DOHH2 (cell line): ENCODE measurements around the gene DUSP18.

Experiments
- EZH2phosphoT487 ChIP-seq: fragments of 200-600 bp; sonication (generic); IDR thresholded peaks from 2 replicates; pipeline ENCODE4 v1.6.1; 2017; ENCODE audit warnings: borderline replicate concordance, mild to moderate bottlenecking, antibody characterized with exemption, low read length, moderate library complexity, mixed read lengths
- TF ChIP-seq, protein P1 (sequence below): fragments of 200-600 bp; sonication (generic); IDR thresholded peaks from one replicate; pipeline ENCODE4 v1.5.1; 2014; ENCODE audit warnings: antibody characterized with exemption, mild to moderate bottlenecking, low read depth, low read length; ENCODE audit not compliant: poor library complexity, severe bottlenecking

DNA sequence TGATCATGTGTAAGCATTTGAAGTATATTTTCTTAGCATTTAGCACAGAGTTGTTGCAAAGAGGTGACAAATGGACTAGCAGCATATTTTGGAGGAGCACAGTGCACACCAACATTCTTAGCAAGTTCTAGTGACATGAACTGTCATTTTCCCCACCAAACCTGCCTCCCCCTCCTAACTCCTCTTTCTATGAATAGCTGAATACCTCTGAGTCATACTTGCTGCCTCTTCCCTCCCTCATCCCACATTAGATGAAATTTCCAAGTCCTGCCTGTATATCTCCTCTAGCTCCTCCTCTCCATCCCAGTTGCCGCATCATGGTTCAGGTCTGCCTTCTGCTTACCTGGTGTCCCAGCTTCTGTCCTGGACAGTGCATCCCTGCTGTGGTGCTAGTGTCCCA is 34.2 kb upstream of the DUSP18 start:
- TF ChIP-seq, protein P1, sequence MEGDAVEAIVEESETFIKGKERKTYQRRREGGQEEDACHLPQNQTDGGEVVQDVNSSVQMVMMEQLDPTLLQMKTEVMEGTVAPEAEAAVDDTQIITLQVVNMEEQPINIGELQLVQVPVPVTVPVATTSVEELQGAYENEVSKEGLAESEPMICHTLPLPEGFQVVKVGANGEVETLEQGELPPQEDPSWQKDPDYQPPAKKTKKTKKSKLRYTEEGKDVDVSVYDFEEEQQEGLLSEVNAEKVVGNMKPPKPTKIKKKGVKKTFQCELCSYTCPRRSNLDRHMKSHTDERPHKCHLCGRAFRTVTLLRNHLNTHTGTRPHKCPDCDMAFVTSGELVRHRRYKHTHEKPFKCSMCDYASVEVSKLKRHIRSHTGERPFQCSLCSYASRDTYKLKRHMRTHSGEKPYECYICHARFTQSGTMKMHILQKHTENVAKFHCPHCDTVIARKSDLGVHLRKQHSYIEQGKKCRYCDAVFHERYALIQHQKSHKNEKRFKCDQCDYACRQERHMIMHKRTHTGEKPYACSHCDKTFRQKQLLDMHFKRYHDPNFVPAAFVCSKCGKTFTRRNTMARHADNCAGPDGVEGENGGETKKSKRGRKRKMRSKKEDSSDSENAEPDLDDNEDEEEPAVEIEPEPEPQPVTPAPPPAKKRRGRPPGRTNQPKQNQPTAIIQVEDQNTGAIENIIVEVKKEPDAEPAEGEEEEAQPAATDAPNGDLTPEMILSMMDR, result no peak
- TF ChIP-seq EZH2phosphoT487, result no peak
